Coronary artery (tissue), 2 donors: ENCODE data around the gene CFAP107.
"Not testable (repeated sequence)": the region's sequence is repeated elsewhere in the genome, so short reads cannot be mapped to it uniquely, and the experiment has no call there.

ENCODE experiments used
- DNase-seq: peaks from one replicate; pipeline ENCODE4 v3.0.0-alpha.2; 2017; ENCODE audit warnings: low spot score
- H3K27ac ChIP-seq, 2 donors: fragments of 200-600 bp; sonication (generic); one replicate each; pipeline ENCODE4 v1.5.1; 2016 to 2019
- H3K4me3 ChIP-seq: fragments of 200-600 bp; sonication (generic); 2 replicates; pipeline ENCODE4 v1.5.1; 2016; ENCODE audit warnings: mild to moderate bottlenecking, moderate library complexity
- CTCF ChIP-seq: fragments of 200-600 bp; sonication (generic); IDR thresholded peaks from one replicate; pipeline ENCODE4 v1.5.1; 2019; ENCODE audit warnings: antibody characterized with exemption

The CFAP107 gene

DNA sequence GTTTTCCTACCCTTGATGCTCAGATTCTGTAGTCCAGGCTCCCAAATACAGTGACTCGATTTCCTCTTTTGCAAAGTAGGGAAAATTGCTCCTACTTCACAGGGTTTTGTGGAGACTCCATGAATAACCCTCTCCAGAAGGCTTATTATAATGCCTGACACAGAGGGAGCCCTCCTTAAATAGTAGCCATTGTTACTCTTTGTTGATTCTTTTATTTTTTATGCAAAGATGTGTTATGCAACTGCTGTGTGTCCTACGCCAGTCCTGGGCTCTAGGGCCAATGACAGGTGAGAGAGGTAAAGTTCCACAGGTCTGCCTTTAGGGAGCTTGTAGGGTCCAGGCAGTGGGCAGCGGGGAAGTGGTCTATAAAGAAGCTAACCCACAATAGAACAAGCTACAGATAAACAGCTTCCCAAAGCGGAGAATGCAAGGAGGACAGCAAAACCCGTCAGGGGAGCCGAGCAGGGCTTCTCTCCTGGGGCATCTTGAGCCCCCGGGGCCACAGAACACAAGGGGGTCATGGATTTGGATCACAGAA is 28.6 kb upstream of the CFAP107 start:
- DNase-seq: no peak
- H3K4me3 ChIP-seq: no peak overlapping the region
- TF ChIP-seq CTCF: no peak
- H3K27ac ChIP-seq: no peak overlapping the region

DNA sequence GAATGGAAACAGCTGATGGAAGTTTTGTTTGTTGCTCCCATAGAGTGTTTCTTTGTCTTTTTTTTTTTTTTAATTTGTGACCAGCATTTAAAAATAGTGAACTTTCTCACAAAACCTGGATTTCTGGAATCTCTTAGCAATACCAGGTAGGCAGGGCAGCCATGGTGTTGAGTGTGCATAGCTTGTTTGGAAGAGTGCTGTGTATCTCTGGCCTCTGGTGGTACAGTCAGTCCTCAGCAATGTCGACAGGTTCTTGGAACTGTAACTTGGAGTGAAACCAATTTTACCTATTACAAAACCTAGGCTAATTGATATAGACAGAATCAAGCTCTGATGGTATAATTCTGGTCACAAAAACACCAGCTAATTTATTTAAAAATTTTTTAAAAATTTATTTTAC is 23.4 kb upstream of the CFAP107 start:
- no peak for DNase-seq
- no peak overlapping the region for H3K27ac ChIP-seq
- no peak overlapping the region for H3K4me3 ChIP-seq
- no peak for TF ChIP-seq CTCF

DNA sequence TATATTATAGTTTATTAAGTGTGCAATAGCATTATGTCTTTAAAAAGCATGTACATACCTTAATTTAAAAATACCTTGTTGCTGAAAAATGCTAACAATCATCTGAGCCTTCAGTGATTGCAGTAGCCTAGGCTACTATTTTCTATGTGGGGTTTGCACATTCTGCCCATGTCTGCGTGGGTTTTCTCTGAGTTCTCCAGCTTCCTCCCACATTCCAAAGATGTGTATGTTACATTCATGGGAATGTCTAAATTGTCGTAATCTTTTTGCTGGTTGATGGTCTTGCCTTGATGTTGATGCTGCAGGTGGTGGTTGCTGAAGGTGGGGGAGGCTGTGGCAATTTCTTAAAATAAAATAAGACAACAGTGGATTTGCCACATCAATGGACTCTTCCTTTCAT is 17.6 kb upstream of the CFAP107 start:
- Histone ChIP-seq H3K27ac (no peak overlapping the region), H3K4me3 (no peak overlapping the region)
- no peak for TF ChIP-seq CTCF
- DNase-seq: no peak

DNA sequence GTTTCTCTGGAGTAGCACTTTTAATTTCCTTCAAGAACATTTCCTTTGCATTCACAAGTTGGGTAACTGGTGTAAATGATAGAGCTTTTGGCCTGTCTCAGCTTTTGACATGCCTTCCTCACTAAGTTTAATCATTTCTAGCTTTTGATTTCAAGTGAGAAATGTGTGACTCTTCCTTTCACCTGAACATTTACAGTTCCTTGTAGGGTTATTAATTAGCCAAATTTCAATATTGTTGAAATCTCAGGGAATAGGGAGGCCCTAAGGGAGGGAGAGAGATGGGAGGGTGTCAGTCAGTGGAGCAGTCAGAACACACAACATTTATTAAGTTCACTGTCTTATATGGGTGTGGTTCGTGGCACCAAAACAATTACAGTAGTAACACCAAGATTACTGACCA is 15.8 kb upstream of the CFAP107 start:
- Histone ChIP-seq H3K4me3 (no peak overlapping the region), H3K27ac (no peak overlapping the region)
- DNase-seq: no peak
- no peak for TF ChIP-seq CTCF

- not testable (repeated sequence) for H3K4me3 ChIP-seq, DNase-seq, H3K27ac ChIP-seq
Observed at GRCh38 chr1:12731084-12731483, 14.9 kb upstream of the CFAP107 start.

GRCh38 chr1:12734651-12735050 is 11.3 kb upstream of the CFAP107 start:
- no peak for TF ChIP-seq CTCF
- no peak overlapping the region for H3K4me3 ChIP-seq
- no peak for DNase-seq
- no peak overlapping the region for H3K27ac ChIP-seq

DNA sequence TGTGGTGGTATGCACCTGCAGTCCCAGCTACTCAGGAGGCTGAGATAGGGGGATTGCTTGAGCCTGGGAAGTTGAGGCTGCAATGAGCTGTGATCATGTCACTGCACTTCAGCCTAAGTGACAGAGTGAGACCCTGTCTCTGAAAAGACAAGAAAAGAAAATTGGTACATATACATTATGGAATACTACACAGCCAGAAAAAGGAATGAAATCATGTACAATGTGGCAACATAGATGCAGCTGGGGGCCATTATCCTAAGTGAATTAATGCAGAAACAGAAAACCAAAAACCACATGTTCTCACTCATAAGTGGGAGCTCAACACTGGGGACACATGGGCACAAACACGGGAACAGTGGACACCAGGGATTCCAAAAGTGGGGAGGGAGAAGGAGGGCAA is 7.1 kb upstream of the CFAP107 start:
- no peak overlapping the region for H3K4me3 ChIP-seq
- DNase-seq: no peak
- no peak overlapping the region for H3K27ac ChIP-seq
- TF ChIP-seq CTCF: no peak

DNA sequence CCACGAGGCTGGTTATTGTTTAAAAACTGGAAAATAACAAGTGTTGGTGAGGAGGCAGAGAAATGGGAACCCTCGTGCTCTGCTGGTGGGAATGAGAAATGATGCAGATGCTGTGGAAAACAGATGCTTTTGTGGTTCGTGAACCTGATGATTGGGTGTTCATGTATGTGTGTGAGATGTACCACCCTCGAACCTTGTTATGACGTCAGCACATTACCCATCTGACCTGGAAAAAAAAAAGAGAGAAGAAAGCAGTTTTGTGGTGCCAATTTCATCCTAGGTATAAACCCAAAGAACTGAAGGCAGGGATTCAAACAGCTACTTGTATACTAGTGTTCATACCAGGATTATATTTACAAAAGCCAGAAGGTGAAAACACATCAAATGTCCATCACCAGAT is 6.4 kb upstream of the CFAP107 start:
- H3K27ac ChIP-seq: no peak overlapping the region
- no peak for DNase-seq
- no peak for TF ChIP-seq CTCF
- H3K4me3 ChIP-seq: no peak overlapping the region
